ENCODE measurements around the gene OPCML. TPM values are rescaled to one million over a fixed set of nuclear protein-coding genes. Genes with fewer than 3 reads are reported as not detected.

Gene OPCML
- total and polyA plus RNA-seq, 4 donors: under 0.01 to 0.01 TPM; not detected in 2

DNA sequence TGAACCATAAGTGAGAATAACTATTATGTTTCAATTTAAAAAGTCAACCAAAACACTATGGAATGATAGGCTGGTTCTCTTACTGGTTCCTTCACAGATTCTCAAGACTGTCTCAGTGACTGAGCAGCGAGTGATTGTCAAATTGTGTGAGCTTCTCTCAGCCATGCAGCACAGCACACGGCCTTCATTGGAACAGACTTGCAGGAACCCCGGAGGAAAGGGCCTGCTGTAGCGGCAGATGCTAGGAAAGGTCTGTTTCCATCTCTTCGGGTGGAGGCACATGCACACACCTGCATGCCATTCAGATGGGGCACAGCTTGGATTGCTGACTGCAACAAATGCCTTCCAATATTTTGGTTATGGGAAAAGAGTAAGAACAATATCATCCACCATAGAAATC lies 741.8 kb downstream of the OPCML start:
- Histone ChIP-seq H3K9ac (ENCODE audit: low read depth in 1 of 2, low read length in 2 of 2) (no peak overlapping the region), H3K36me3 (ENCODE audit: control insufficient read depth in 4 of 4, insufficient read depth in 3 of 4, low read depth in 1 of 4, low read length in 3 of 4) (no peaks in the 10 kb centered on the region), H3K27me3 (ENCODE audit: control insufficient read depth in 4 of 4, insufficient read depth in 4 of 4, low read length in 3 of 4) (no peaks in the 10 kb centered on the region), H3K4me1 (ENCODE audit: control insufficient read depth in 4 of 4, insufficient read depth in 4 of 4, low read length in 3 of 4) (peaks cover 0 to under 1% (median under 1%) of the 10 kb centered on the region in 4 donors), H3K27ac (ENCODE audit: low read depth in 1 of 2, low read length in 2 of 2) (no peak overlapping the region), H3K9me3 (ENCODE audit: control insufficient read depth in 4 of 4, low read length in 3 of 4) (no peaks in the 10 kb centered on the region), H3K4me3 (ENCODE audit: low read depth in 1 of 3, low read length in 3 of 3) (no peak overlapping the region)
- DNase-seq (ENCODE audit: low spot score): no peak
- TF ChIP-seq, protein P1, sequence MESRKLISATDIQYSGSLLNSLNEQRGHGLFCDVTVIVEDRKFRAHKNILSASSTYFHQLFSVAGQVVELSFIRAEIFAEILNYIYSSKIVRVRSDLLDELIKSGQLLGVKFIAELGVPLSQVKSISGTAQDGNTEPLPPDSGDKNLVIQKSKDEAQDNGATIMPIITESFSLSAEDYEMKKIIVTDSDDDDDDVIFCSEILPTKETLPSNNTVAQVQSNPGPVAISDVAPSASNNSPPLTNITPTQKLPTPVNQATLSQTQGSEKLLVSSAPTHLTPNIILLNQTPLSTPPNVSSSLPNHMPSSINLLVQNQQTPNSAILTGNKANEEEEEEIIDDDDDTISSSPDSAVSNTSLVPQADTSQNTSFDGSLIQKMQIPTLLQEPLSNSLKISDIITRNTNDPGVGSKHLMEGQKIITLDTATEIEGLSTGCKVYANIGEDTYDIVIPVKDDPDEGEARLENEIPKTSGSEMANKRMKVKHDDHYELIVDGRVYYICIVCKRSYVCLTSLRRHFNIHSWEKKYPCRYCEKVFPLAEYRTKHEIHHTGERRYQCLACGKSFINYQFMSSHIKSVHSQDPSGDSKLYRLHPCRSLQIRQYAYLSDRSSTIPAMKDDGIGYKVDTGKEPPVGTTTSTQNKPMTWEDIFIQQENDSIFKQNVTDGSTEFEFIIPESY (IDR thresholded peaks at IDR 0.05): no peak
- no peak for TF ChIP-seq JUND (IDR thresholded peaks at IDR 0.05)
- TF ChIP-seq TAF1 (conservative IDR thresholded peaks at IDR 0.05): no peak
- TF ChIP-seq YY1 (IDR thresholded peaks at IDR 0.05): no peak
- no peak for TF ChIP-seq ATF3 (IDR thresholded peaks at IDR 0.05)
- TF ChIP-seq, protein P2, sequence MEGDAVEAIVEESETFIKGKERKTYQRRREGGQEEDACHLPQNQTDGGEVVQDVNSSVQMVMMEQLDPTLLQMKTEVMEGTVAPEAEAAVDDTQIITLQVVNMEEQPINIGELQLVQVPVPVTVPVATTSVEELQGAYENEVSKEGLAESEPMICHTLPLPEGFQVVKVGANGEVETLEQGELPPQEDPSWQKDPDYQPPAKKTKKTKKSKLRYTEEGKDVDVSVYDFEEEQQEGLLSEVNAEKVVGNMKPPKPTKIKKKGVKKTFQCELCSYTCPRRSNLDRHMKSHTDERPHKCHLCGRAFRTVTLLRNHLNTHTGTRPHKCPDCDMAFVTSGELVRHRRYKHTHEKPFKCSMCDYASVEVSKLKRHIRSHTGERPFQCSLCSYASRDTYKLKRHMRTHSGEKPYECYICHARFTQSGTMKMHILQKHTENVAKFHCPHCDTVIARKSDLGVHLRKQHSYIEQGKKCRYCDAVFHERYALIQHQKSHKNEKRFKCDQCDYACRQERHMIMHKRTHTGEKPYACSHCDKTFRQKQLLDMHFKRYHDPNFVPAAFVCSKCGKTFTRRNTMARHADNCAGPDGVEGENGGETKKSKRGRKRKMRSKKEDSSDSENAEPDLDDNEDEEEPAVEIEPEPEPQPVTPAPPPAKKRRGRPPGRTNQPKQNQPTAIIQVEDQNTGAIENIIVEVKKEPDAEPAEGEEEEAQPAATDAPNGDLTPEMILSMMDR (IDR thresholded peaks at IDR 0.05; ENCODE audit: low read depth, low read length, missing input control): no peak
- 91% methylated on average over 5 of the region's 5 CpGs for WGBS

DNA sequence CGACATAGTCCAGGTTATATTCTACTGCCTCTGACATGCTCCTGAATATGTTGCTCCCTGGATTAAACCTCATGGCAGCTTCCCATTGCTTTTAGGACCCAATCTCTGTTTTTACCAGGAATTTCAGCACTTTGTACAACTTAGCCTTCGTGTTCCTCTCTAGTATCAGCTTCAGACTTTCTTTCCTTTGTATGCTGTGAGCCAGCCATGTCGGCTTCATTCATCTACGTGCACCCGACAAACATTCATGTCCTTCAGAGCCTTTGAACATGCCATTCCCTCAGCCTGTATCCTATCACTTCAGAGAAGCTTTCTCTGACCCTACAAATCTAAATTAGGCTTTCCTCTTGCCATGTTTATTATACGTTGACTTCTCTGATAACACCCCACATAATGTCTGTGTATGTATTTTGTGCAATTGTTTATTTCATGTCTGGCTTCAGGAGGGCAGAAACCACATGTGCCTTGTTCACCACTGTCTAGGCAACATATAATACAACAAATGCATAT lies 743.4 kb downstream of the OPCML start:
- WGBS: 70% methylated on average over 6 of the region's 6 CpGs

GRCh38 chr11:132785878-132786277 lies 746.4 kb downstream of the OPCML start:
- TF ChIP-seq, protein P2 (IDR thresholded peaks at IDR 0.05; ENCODE audit: low read depth, low read length, missing input control): no peak
- TF ChIP-seq JUND (IDR thresholded peaks at IDR 0.05) (no peak), RXRA (IDR thresholded peaks at IDR 0.05) (no peak), REST (IDR thresholded peaks at IDR 0.05) (no peak), YY1 (IDR thresholded peaks at IDR 0.05) (no peak), FOXA2 (IDR thresholded peaks at IDR 0.05) (no peak)
- TF ChIP-seq, protein P1 (IDR thresholded peaks at IDR 0.05): no peak
- no peak overlapping the region for H3K9ac ChIP-seq (ENCODE audit: low read depth in 1 of 2, low read length in 2 of 2)
- no peak overlapping the region for H3K27ac ChIP-seq (ENCODE audit: low read depth in 1 of 2, low read length in 2 of 2)
- H3K4me1 ChIP-seq (ENCODE audit: control insufficient read depth in 4 of 4, insufficient read depth in 4 of 4, low read length in 3 of 4): peaks cover 0 to 6% (median 2%) of the 10 kb centered on the region in 4 donors
- no peaks in the 10 kb centered on the region for H3K9me3 ChIP-seq (ENCODE audit: control insufficient read depth in 4 of 4, low read length in 3 of 4)
- no peaks in the 10 kb centered on the region for H3K36me3 ChIP-seq (ENCODE audit: control insufficient read depth in 4 of 4, insufficient read depth in 3 of 4, low read depth in 1 of 4, low read length in 3 of 4)
- no peaks in the 10 kb centered on the region for H3K27me3 ChIP-seq (ENCODE audit: control insufficient read depth in 4 of 4, insufficient read depth in 4 of 4, low read length in 3 of 4)
- WGBS: 66% methylated on average over 4 of the region's 4 CpGs
- no peak overlapping the region for H3K4me3 ChIP-seq (ENCODE audit: low read depth in 1 of 3, low read length in 3 of 3)
- no peak for DNase-seq (ENCODE audit: low spot score)

More for the DNA sequence above, 743.4 kb downstream of the OPCML start:
- H3K9ac ChIP-seq (ENCODE audit: low read depth in 1 of 2, low read length in 2 of 2): no peak overlapping the region
- H3K36me3 ChIP-seq (ENCODE audit: control insufficient read depth in 4 of 4, insufficient read depth in 3 of 4, low read depth in 1 of 4, low read length in 3 of 4): no peaks in the 10 kb centered on the region
- H3K27ac ChIP-seq (ENCODE audit: low read depth in 1 of 2, low read length in 2 of 2): no peak overlapping the region
- peaks cover 0 to 6% (median 2%) of the 10 kb centered on the region in 4 donors for H3K4me1 ChIP-seq (ENCODE audit: control insufficient read depth in 4 of 4, insufficient read depth in 4 of 4, low read length in 3 of 4)
- no peak overlapping the region for H3K4me3 ChIP-seq (ENCODE audit: low read depth in 1 of 3, low read length in 3 of 3)
- TF ChIP-seq MAX (IDR thresholded peaks at IDR 0.05): no peak
- no peak for TF ChIP-seq GABPA (IDR thresholded peaks at IDR 0.05 in 1 of 2, conservative IDR thresholded peaks at IDR 0.05 in 1 of 2)
- TF ChIP-seq RXRA (IDR thresholded peaks at IDR 0.05): no peak
- no peak for TF ChIP-seq RAD21 (IDR thresholded peaks at IDR 0.05)
- TF ChIP-seq TAF1 (conservative IDR thresholded peaks at IDR 0.05): no peak
- no peaks in the 10 kb centered on the region for H3K9me3 ChIP-seq (ENCODE audit: control insufficient read depth in 4 of 4, low read length in 3 of 4)
- no peaks in the 10 kb centered on the region for H3K27me3 ChIP-seq (ENCODE audit: control insufficient read depth in 4 of 4, insufficient read depth in 4 of 4, low read length in 3 of 4)
- no peak for DNase-seq (ENCODE audit: low spot score)
